K562 (cell line): ENCODE data around the gene TMEM217. TPM values are rescaled to one million over a fixed set of nuclear protein-coding genes. Genes with fewer than 3 reads are reported as not detected.

ENCODE experiments used
- CREBBP ChIP-seq: IDR thresholded peaks from one replicate; pipeline ENCODE4 v1.6.1; 2012; ENCODE audit warnings: low read depth, mild to moderate bottlenecking, control low read depth, inconsistent platforms, low read length
- TAF7 ChIP-seq: fragments of 450-650 bp; IDR thresholded peaks from 2 replicates; pipeline ENCODE4 v1.6.1; 2016; ENCODE audit warnings: missing genetic modification characterization, missing compliant biosample characterization
- ZBTB43 ChIP-seq: sonication (generic); formaldehyde crosslinking; IDR thresholded peaks from 2 replicates; pipeline ENCODE4 v1.8.0; 2023; ENCODE audit warnings: mild to moderate bottlenecking, missing genetic modification reagents
- ZHX1 ChIP-seq: fragments of 150-350 bp; conservative IDR thresholded peaks from 2 replicates; pipeline ENCODE4 v1.6.1; 2014; ENCODE audit warnings: low read length
- ZNF274 ChIP-seq: IDR thresholded peaks from 2 replicates; pipeline ENCODE4 v1.6.1; 2011; ENCODE audit warnings: low read depth, mild to moderate bottlenecking, low read length, moderate library complexity, borderline replicate concordance
- polyA plus RNA-seq, 8 experiments: library from polyadenylated mRNA; depleted of rRNA in 4 of 8; stranded (reverse) in 5 of 8; unstranded in 3 of 8; fragments of >200 nt; fragmentation: Nextera tagmentation in 2 of 8; fragmentation: Illumina TruSeq in 1 of 8; extraction: Ambion mirVana in 2 of 8; extraction: Trizol in 1 of 8; gene quantifications; 2 replicates each; pipeline versions ENCODE4 v1.2.1 to v1.2.3, GENCODE V29; 2011 to 2014; ENCODE audit warnings: inconsistent platforms in 1 of 8, missing spikeins in 1 of 8
- total RNA-seq, 7 experiments: library from RNA; depleted of rRNA in 6 of 7; stranded (reverse); fragments of >200 nt in 6 of 7; fragmentation: Illumina TruSeq in 2 of 7; extraction: Trizol in 2 of 7; gene quantifications; 2 replicates each; pipeline versions ENCODE4 v1.2.1 to v1.2.3, GENCODE V29; 2011 to 2021; ENCODE audit warnings: low replicate concordance in 1 of 7
- TF ChIP-seq, protein P1 (sequence below), 2 experiments: fragments of 450-650 bp in 1 of 2; IDR thresholded peaks; 2 replicates each; pipeline ENCODE4 v1.6.1; 2011 to 2017; ENCODE audit warnings: low read depth in 2 of 2, antibody characterized with exemption in 1 of 2, borderline replicate concordance in 1 of 2, low read length in 1 of 2, mild to moderate bottlenecking in 1 of 2, mixed read lengths in 1 of 2; ENCODE audit not compliant: control insufficient read depth in 1 of 2

TMEM217 gene
- total and polyA plus RNA-seq, 9 of the 15 experiments (the other 6 are each of a cell fraction or from before 2014, with no cell fraction given), result 1.3 to 8.0 (median 1.9) TPM

- TF ChIP-seq ZBTB43 (CRISPR knock-in tag) (no peak), TAF7 (tag) (no peak), CREBBP (no peak), ZNF274 (no peak), ZHX1 (no peak)
- TF ChIP-seq, protein P1, sequence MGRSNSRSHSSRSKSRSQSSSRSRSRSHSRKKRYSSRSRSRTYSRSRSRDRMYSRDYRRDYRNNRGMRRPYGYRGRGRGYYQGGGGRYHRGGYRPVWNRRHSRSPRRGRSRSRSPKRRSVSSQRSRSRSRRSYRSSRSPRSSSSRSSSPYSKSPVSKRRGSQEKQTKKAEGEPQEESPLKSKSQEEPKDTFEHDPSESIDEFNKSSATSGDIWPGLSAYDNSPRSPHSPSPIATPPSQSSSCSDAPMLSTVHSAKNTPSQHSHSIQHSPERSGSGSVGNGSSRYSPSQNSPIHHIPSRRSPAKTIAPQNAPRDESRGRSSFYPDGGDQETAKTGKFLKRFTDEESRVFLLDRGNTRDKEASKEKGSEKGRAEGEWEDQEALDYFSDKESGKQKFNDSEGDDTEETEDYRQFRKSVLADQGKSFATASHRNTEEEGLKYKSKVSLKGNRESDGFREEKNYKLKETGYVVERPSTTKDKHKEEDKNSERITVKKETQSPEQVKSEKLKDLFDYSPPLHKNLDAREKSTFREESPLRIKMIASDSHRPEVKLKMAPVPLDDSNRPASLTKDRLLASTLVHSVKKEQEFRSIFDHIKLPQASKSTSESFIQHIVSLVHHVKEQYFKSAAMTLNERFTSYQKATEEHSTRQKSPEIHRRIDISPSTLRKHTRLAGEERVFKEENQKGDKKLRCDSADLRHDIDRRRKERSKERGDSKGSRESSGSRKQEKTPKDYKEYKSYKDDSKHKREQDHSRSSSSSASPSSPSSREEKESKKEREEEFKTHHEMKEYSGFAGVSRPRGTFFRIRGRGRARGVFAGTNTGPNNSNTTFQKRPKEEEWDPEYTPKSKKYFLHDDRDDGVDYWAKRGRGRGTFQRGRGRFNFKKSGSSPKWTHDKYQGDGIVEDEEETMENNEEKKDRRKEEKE (IDR thresholded peaks at IDR 0.05; ENCODE audit: borderline replicate concordance in 1 of 2, control insufficient read depth in 1 of 2, low read depth in 2 of 2, low read length in 1 of 2), result no peak
- TF ChIP-seq, all 486 proteins: peak for 0
Measured at GRCh38 chr6:37253486-37254007, 4.4 kb downstream of the TMEM217 start (continued).
